GM12891 (cell line): Measurements from ENCODE around the gene OR1L8.

Experiments used
- PAX5 ChIP-seq: IDR thresholded peaks from 2 replicates; pipeline ENCODE4 v1.6.1; 2011; ENCODE audit warnings: low read length, moderate library complexity, mild to moderate bottlenecking; ENCODE audit not compliant: insufficient read depth, severe bottlenecking
- POLR2A ChIP-seq: IDR thresholded peaks from 2 replicates; pipeline ENCODE4 v1.6.1; 2011; ENCODE audit warnings: low read depth, low read length, control low read depth
- POLR2AphosphoS5 ChIP-seq: IDR thresholded peaks from 2 replicates; pipeline ENCODE4 v1.6.1; 2011; ENCODE audit warnings: low read depth, low read length, control low read depth
- POU2F2 ChIP-seq: IDR thresholded peaks from 2 replicates; pipeline ENCODE4 v1.6.1; 2011; ENCODE audit warnings: low read depth, mild to moderate bottlenecking, control low read depth, low read length, moderate library complexity
- TAF1 ChIP-seq: IDR thresholded peaks from 2 replicates; pipeline ENCODE4 v1.6.1; 2011; ENCODE audit warnings: low read depth, low read length, control low read depth

DNA sequence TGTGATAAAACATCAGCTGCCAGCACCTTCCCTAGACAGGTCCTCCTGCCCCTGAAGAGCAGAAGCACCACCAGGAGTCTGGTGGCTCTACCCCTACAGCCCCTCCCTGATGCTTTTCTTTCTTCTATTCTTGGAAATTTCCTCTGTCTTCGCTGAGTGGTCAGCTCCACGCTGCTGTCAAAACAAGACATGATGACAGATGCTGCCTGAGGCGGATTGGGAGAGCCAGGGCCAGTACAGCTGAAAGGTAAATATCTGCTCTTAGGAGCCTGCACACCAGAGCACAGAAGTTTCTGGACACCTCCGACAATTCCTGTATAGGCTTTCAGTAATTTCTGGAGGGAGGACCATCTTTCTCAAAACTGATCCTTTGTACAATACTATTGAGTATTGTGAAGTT, 26.6 kb upstream of the OR1L8 start:
- no peak for TF ChIP-seq POLR2A
- no peak for TF ChIP-seq POU2F2
- no peak for TF ChIP-seq POLR2AphosphoS5
- TF ChIP-seq TAF1: no peak
- TF ChIP-seq PAX5: no peak
